GM21737 (cell line): ENCODE data around the gene MGAT2.
A peak's percentile ranks its signal among the peaks of the same experiment; 100 is the strongest.
"Not testable (repeated sequence)": the region's sequence is repeated elsewhere in the genome, so short reads cannot be mapped to it uniquely, and the experiment has no call there.

ENCODE experiments used
- ATAC-seq: cut with Tn5 transposase; IDR thresholded peaks from one replicate; pipeline ENCODE4 v1.9.1; 2021; ENCODE audit warnings: mild to moderate bottlenecking, moderate library complexity; ENCODE audit not compliant: unreplicated experiment

The MGAT2 gene

GRCh38 chr14:49612251-49612650, 8.3 kb upstream of the MGAT2 start:
- no peak for ATAC-seq

- ATAC-seq, result no peak
Observed at GRCh38 chr14:49612671-49613070, 7.9 kb upstream of the MGAT2 start.

GRCh38 chr14:49614196-49614595, 6.4 kb upstream of the MGAT2 start:
- no peak for ATAC-seq

- no peak for ATAC-seq
Observed at GRCh38 chr14:49615776-49616175, 4.8 kb upstream of the MGAT2 start.

GRCh38 chr14:49617852-49618519, 2.6 kb upstream of the MGAT2 start:
- no peak for ATAC-seq

DNA sequence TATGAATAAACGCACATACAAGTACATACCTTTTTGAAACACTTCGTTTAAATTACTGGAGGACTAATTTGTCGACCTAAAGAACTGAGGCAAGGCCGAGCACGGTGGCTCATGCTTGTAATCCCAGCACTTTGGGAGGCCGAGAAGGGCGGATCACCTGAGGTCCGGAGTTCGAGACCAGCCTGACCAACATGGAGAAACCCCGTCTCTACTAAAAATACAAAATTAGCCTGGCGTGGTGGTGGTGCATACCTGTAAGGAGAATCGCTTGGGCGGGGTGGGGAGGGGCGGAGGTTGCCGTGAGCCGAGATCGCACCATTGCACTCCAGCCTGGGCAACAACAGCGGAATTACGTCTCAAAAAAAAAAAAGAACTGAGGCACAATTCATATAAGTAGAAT, 1.3 kb upstream of the MGAT2 start:
- not testable (repeated sequence) for ATAC-seq

GRCh38 chr14:49619730-49620129, 869 bp upstream of the MGAT2 start:
- no peak for ATAC-seq

DNA sequence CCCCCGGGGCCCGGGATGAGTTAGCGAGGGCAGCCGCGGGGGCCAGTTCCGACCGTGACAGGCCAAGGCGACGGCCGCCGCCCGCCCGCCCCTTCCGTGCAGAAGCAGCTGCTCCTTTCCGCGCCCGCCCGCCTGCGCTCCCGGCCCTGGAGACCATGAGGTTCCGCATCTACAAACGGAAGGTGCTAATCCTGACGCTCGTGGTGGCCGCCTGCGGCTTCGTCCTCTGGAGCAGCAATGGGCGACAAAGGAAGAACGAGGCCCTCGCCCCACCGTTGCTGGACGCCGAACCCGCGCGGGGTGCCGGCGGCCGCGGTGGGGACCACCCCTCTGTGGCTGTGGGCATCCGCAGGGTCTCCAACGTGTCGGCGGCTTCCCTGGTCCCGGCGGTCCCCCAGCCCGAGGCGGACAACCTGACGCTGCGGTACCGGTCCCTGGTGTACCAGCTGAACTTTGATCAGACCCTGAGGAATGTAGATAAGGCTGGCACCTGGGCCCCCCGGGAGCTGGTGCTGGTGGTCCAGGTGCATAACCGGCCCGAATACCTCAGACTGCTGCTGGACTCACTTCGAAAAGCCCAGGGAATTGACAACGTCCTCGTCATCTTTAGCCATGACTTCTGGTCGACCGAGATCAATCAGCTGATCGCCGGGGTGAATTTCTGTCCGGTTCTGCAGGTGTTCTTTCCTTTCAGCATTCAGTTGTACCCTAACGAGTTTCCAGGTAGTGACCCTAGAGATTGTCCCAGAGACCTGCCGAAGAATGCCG, 699 bp downstream of the MGAT2 start:
- ATAC-seq, result peak; percentile 30

DNA sequence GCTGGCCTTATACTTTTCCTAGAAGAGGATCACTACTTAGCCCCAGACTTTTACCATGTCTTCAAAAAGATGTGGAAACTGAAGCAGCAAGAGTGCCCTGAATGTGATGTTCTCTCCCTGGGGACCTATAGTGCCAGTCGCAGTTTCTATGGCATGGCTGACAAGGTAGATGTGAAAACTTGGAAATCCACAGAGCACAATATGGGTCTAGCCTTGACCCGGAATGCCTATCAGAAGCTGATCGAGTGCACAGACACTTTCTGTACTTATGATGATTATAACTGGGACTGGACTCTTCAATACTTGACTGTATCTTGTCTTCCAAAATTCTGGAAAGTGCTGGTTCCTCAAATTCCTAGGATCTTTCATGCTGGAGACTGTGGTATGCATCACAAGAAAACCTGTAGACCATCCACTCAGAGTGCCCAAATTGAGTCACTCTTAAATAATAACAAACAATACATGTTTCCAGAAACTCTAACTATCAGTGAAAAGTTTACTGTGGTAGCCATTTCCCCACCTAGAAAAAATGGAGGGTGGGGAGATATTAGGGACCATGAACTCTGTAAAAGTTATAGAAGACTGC, 1.5 kb downstream of the MGAT2 start:
- no peak for ATAC-seq

- no peak for ATAC-seq
Observed at GRCh38 chr14:49623387-49623786, 2.8 kb downstream of the MGAT2 start.

GRCh38 chr14:49623941-49624839, 3.6 kb downstream of the MGAT2 start:
- no peak for ATAC-seq

GRCh38 chr14:49633640-49634546, 13.3 kb downstream of the MGAT2 start:
- ATAC-seq, result peak; percentile 79

GRCh38 chr14:49634547-49635334, 14.1 kb downstream of the MGAT2 start, which contains the start of gene DNAAF2:
DNAAF2 (minus strand) TSS chr14:49635244; CDS start chr14:49635149, 95 bp downstream.
- ATAC-seq, result peak; percentile 35

DNA sequence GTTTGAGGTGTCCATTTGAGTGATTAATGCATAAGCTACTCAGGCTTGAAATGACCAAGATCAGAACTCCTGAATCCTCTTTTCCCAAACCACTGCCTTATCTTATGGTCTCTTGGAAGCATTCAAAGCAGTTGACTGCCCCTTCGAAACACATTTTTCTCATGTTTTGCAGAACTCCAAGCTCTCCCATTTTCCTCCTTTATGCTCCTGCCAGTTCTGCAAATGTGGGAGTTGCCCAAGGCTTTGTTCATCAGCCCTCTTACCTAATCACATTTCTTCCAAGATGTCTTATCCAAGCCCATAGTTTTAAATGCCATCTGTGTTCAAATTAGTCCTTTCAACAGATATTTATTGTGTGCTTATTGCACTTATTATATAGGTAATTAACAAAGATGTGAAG, 16.3 kb downstream of the MGAT2 start:
- ATAC-seq, result no peak

DNA sequence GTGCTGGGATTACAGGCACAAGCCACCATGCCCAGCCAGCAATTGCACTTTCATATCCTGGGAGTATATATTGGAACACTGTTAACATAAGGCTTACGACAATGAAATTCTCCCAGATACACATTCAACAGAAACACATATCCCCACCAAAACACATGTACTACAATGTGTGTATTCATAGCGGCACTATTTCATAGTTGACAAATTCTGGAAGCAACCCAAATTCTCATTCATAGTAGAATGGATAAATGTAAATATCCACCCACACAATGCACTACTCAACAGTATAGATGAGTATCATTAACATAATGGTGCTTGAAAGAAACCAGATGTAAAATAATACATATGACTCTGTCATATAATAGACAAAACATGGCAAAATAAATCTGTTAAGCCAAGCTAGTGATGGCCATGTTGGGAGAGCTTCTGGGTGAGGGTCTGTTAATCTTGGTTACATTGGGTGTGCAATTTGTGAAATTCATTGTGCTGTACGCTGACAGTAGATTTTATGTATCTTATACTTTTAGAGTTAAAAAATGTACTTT, 17.0 kb downstream of the MGAT2 start:
- no peak for ATAC-seq

- no peak for ATAC-seq
Observed at GRCh38 chr14:49640540-49641417, 20.2 kb downstream of the MGAT2 start.

GRCh38 chr14:49641697-49642129, 21.1 kb downstream of the MGAT2 start:
- ATAC-seq, result no peak

- no peak for ATAC-seq
Observed at GRCh38 chr14:49642163-49642562, 21.6 kb downstream of the MGAT2 start.
